GM21786 (cell line): Measurements from ENCODE around the gene PAF1.

Experiments
- ATAC-seq: cut with Tn5 transposase; IDR thresholded peaks from one replicate; pipeline ENCODE4 v1.9.1; 2021; ENCODE audit not compliant: unreplicated experiment

PAF1 gene

GRCh38 chr19:39390751-39391437 lies at the start of gene PAF1, which contains the start of gene MED29:
TSS of gene PAF1 (minus strand) at chr19:39391106. CDS start at chr19:39390864, 242 bp downstream.
TSS of gene MED29 (plus strand) at chr19:39391378. CDS start at chr19:39391423, 45 bp downstream.
- ATAC-seq, result peak; percentile 93

GRCh38 chr19:39438270-39438934 lies 47.5 kb upstream of the PAF1 start:
- ATAC-seq, result no peak

GRCh38 chr19:39436350-39436716 lies 45.4 kb upstream of the PAF1 start:
- no peak for ATAC-seq

- ATAC-seq, result peak; percentile 85
These were observed 44.8 kb upstream of the PAF1 start, which contains the start of gene RPS16 for GRCh38 chr19:39435499-39436349. TSS of gene RPS16 (minus strand) at chr19:39435949. CDS start at chr19:39435895, 54 bp downstream.

GRCh38 chr19:39434123-39435076 lies 43.5 kb upstream of the PAF1 start:
- ATAC-seq, result no peak

- ATAC-seq, result no peak
These were observed 42.7 kb upstream of the PAF1 start for GRCh38 chr19:39433480-39434079.

GRCh38 chr19:39432677-39433025 lies 41.7 kb upstream of the PAF1 start:
- ATAC-seq, result no peak

- ATAC-seq, result no peak
These were observed 40.0 kb upstream of the PAF1 start for GRCh38 chr19:39430675-39431593.

GRCh38 chr19:39428283-39429112 lies 37.6 kb upstream of the PAF1 start:
- no peak for ATAC-seq

GRCh38 chr19:39427707-39428106 lies 36.8 kb upstream of the PAF1 start:
- no peak for ATAC-seq

GRCh38 chr19:39426170-39426569 lies 35.3 kb upstream of the PAF1 start:
- ATAC-seq, result no peak

- no peak for ATAC-seq
These were observed 34.8 kb upstream of the PAF1 start for GRCh38 chr19:39425744-39426143.

- ATAC-seq, result no peak
These were observed 34.0 kb upstream of the PAF1 start for GRCh38 chr19:39424934-39425333.

- no peak for ATAC-seq
These were observed 32.6 kb upstream of the PAF1 start for GRCh38 chr19:39423258-39424086.

- ATAC-seq, result no peak
These were observed 31.1 kb upstream of the PAF1 start for GRCh38 chr19:39422020-39422419.

- no peak for ATAC-seq
These were observed 29.9 kb upstream of the PAF1 start for GRCh38 chr19:39420769-39421168.

GRCh38 chr19:39419003-39419402 lies 28.1 kb upstream of the PAF1 start:
- ATAC-seq, result no peak
